Bronchial epithelial cell (primary cell): ENCODE data around the gene PI4K2A. TPM values are rescaled to one million over a fixed set of nuclear protein-coding genes. Genes with fewer than 3 reads are reported as not detected.
"Not testable (repeated sequence)": the region's sequence is repeated elsewhere in the genome, so short reads cannot be mapped to it uniquely, and the experiment has no call there.

Experiments used
- DNase-seq: peaks from one replicate; pipeline ENCODE4 v3.0.0-alpha.2; 2010; ENCODE audit warnings: low read depth
- FAIRE-seq: peaks from 2 replicates; lab custom pipeline; 2011; peaks lifted over from hg19 to GRCh38; lab: Jason Lieb, UNC
- H3K27me3 ChIP-seq: 2 replicates; pipeline ENCODE4 v1.5.1; 2011; ENCODE audit warnings: low read length; ENCODE audit not compliant: control insufficient read depth, insufficient read depth
- H3K36me3 ChIP-seq: 2 replicates; pipeline ENCODE4 v1.5.1; 2011; ENCODE audit warnings: low read length; ENCODE audit not compliant: control insufficient read depth, insufficient read depth
- H3K4me3 ChIP-seq: 2 replicates; pipeline ENCODE4 v1.5.1; 2011; ENCODE audit warnings: mild to moderate bottlenecking, low read depth, low read length, control low read depth
- total RNA-seq: library from RNA; depleted of rRNA; stranded (reverse); fragments of >200 nt; gene quantifications from 2 replicates; pipeline ENCODE4 v1.2.1, GENCODE V29; 2014
- TF ChIP-seq, protein P1 (sequence below): IDR thresholded peaks from 2 replicates; pipeline ENCODE4 v1.5.1; 2011; ENCODE audit warnings: mild to moderate bottlenecking, moderate library complexity, low read length, control low read depth, inconsistent platforms; ENCODE audit not compliant: insufficient read depth, severe bottlenecking

PI4K2A gene
- total RNA-seq, 1 donor from 2014 or later: 33.7 TPM

DNA sequence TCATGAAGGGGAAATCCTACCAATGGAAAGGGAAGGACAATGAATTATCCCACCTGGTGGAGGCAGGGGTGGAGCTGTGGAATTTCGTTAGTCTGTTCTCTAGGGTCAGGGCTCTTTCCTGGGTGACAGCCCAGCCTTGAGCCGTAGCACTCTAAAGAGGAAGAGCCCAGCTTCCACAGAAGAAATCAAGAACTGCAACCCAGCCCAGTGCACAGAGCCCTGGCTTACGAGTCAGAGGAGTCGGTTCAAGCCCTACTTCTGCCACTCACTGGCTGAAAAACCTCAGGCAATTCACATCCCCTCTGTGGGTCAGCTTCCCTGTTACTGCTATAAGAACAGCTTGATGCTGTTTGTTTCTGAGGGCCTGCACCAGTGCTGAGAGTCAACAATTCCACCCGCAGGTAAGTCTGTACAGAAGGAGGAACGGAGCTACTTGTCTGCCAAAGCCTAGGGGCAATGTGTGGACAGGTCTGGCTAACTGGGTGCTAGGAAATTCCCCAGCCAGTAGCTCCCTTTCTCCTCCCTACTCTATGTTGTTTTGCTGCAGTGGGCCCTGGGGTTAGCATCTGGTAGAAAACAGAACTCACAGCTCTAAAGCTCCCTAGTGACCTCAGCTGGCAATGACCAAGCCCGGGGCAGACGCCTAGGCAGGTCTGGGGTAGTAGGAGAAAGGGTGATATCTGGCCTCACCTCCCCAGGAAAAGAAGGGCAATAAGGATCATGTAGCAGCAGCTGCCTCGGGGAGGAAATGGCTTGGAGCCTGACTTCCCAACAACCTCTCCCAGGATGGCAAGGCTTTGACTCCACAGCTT, 43.3 kb downstream of the PI4K2A start:
- Histone ChIP-seq H3K27me3 (no peaks in the 10 kb centered on the region), H3K4me3 (peak overlapping the region; percentile 88), H3K36me3 (peaks cover 8% of the 10 kb centered on the region)
- DNase-seq (peak; percentile 66), FAIRE-seq (peak; percentile 7)
- TF ChIP-seq, protein P1, sequence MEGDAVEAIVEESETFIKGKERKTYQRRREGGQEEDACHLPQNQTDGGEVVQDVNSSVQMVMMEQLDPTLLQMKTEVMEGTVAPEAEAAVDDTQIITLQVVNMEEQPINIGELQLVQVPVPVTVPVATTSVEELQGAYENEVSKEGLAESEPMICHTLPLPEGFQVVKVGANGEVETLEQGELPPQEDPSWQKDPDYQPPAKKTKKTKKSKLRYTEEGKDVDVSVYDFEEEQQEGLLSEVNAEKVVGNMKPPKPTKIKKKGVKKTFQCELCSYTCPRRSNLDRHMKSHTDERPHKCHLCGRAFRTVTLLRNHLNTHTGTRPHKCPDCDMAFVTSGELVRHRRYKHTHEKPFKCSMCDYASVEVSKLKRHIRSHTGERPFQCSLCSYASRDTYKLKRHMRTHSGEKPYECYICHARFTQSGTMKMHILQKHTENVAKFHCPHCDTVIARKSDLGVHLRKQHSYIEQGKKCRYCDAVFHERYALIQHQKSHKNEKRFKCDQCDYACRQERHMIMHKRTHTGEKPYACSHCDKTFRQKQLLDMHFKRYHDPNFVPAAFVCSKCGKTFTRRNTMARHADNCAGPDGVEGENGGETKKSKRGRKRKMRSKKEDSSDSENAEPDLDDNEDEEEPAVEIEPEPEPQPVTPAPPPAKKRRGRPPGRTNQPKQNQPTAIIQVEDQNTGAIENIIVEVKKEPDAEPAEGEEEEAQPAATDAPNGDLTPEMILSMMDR: no peak

DNA sequence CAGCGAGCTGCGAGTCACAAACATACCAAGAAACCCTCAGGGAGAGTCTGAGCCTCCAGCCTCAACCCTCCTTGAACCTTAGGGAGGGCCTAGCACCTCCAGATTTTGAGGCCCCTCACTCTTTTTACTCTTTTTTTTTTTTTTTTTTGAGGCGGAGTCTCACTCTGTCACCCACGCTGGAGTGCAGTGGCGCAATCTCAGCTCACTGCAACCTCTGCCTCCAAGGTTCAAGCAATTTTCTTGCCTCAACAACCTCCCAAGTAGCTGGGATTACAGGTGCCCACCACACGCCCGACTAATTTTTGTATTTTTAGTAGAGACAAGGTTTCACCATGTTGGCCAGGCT, 43.9 kb downstream of the PI4K2A start:
- peak overlapping the region; percentile 88 for H3K4me3 ChIP-seq
- DNase-seq, H3K36me3 ChIP-seq, H3K27me3 ChIP-seq, FAIRE-seq: not testable (repeated sequence)

DNA sequence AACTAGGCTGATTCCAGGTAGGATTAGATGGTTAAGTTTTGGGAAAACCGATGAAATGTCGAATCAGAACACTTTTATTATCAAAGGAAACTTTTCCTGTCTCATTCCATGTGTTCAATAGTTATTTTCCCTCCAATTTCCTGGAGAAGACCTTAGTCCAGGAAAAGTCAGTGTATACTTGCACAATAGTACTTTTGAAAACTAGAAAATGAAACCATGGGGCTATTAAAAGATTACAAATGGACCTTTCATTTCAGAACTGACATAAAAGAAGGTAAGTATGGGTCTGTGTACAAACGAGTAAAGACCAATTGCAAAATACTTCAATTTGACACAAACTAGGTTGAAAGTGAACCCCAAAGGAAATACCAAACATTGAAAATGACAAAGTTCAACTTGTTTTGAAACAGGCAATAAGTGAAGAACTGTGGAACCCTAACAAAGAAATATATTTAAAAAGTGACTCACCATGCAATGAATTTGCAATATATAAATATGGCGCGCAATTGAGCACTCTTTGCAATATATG, 44.5 kb downstream of the PI4K2A start:
- DNase-seq: peak; percentile 45

DNA sequence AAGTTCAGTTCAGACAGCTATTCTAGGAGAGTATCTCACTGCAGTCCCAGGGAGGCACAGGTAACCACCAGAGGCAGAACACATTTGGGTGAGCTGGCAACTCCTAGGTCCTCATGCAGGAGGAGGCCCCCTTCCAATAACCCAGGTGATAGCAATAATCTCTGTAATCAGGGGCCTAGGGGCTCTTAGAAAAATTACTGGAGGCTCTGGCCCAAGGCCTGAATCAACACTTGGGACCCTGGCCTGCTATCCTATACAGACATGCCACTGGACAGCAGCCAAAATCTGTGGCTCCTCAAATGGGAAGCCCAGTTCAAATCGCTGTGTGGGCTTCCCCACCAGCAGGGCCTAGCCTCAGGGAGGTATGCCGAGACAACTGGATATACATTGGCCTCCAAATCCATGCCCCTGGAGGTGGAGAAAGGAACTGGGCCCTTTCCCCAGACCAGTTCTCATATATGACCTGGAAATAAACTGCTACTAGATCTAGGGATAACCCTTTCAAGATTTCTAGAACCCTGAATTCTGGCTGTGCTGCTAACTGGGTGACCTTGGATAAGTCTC, 45.0 kb downstream of the PI4K2A start:
- no peaks in the 10 kb centered on the region for H3K27me3 ChIP-seq
- peak; percentile 57 for DNase-seq
- TF ChIP-seq, protein P1: peak; percentile 52
- H3K36me3 ChIP-seq: no peaks in the 10 kb centered on the region
- peak overlapping the region; percentile 88 for H3K4me3 ChIP-seq
- no peak for FAIRE-seq

More for the DNA sequence above, 44.5 kb downstream of the PI4K2A start:
- Histone ChIP-seq H3K36me3 (peaks cover 2% of the 10 kb centered on the region), H3K27me3 (no peaks in the 10 kb centered on the region), H3K4me3 (peak overlapping the region; percentile 88)
- TF ChIP-seq, protein P1: no peak
- no peak for FAIRE-seq

DNA sequence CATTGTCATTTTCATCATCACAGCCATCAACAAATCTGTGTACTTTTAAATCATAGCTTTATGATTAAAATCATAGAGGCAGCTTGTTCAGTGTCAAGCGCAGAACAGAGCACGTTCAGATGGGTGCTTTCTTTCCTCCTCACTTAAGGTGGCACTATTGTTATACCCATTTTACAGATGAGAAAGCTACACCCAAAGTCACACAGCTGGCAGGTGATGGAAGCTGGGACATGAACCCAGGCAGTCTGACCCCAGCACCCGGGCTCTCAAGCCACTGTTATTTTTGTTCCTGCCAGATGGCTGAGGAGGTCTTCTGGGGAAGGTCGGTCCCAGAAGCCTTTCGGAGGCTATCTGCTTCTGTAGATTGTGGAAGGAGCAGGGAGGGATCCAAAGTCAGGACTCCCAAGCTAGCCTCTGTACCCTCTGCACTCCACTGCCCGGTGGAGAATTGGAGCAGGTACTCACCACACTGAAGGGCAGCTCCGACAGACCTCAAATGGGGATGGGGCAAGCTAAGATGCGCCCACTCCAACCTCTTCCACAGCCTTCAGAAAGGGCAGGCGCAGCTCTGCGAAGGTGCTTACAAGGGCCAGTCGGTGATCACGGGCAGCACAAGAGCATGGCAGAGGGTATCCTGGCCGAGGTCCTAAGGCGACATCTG, 46.0 kb downstream of the PI4K2A start:
- FAIRE-seq (no peak), DNase-seq (peak; percentile 33)
- H3K4me3 ChIP-seq: peak overlapping the region; percentile 88
- TF ChIP-seq, protein P1: no peak
- no peaks in the 10 kb centered on the region for H3K27me3 ChIP-seq
- no peaks in the 10 kb centered on the region for H3K36me3 ChIP-seq
